Gastrocnemius medialis (tissue), 4 donors: ENCODE results near the gene SLC22A25.

Experiments used
- POLR2A ChIP-seq, 2 donors: fragments of 450-650 bp; IDR thresholded peaks; one replicate each; pipeline ENCODE4 v1.6.1; 2017; ENCODE audit warnings: antibody characterized with exemption in 2 of 2, mild to moderate bottlenecking in 2 of 2, moderate library complexity in 2 of 2
- TF ChIP-seq, protein P1 (sequence below), 5 experiments: fragments of 450-650 bp in 3 of 5; fragments of 200-600 bp in 2 of 5; sonication (generic) in 2 of 5; IDR thresholded peaks in 4 of 5; conservative IDR thresholded peaks in 1 of 5; 1 replicate in 4 of 5; 2 replicates in 1 of 5; pipeline ENCODE4 v1.5.1; 2016 to 2019; ENCODE audit warnings: antibody characterized with exemption in 5 of 5, mild to moderate bottlenecking in 3 of 5, moderate library complexity in 3 of 5

DNA sequence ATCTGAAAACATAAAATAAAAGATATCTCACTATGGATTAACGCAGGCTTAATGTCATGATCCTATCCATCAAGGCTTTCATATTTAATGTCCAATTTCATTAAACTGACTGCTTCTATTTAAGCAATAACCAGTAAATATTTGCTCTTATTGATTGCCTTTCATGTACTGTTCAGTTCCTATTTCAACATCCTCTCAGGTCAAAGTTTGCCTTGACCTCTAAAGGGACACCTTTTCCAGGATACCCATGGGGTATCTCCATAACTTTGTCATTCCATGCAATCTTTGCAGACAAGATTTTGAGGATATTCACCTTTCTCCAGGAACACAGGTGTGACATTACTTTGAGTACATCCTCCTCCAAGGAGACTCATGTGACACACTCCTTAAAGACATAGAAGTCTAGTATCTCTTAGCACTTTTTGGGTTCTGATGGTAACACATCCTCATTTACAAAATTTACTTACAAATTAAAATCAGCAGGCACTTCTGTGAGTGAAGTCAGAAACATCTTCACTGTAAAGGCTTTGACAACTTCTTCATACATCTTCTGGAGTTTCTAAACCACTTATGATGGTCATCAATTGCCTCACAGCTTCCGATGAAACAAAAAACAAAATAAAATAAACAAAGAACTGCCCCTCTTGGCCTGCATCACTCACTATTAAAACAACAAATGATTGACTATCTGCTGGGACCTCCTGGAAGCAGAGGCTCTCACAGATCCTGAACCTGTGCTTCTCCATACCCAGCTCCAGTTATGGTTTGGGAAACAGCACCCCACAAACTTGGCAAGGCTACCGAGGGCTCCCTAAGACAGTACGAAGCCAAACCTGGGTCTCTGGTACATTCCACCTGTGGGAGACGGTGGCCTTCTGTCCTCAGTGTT is 7.0 kb upstream of the SLC22A25 start:
- no peak for TF ChIP-seq POLR2A (IDR thresholded peaks at IDR 0.05)
- TF ChIP-seq, protein P1, sequence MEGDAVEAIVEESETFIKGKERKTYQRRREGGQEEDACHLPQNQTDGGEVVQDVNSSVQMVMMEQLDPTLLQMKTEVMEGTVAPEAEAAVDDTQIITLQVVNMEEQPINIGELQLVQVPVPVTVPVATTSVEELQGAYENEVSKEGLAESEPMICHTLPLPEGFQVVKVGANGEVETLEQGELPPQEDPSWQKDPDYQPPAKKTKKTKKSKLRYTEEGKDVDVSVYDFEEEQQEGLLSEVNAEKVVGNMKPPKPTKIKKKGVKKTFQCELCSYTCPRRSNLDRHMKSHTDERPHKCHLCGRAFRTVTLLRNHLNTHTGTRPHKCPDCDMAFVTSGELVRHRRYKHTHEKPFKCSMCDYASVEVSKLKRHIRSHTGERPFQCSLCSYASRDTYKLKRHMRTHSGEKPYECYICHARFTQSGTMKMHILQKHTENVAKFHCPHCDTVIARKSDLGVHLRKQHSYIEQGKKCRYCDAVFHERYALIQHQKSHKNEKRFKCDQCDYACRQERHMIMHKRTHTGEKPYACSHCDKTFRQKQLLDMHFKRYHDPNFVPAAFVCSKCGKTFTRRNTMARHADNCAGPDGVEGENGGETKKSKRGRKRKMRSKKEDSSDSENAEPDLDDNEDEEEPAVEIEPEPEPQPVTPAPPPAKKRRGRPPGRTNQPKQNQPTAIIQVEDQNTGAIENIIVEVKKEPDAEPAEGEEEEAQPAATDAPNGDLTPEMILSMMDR (IDR thresholded peaks at IDR 0.05 in 4 of 5, conservative IDR thresholded peaks at IDR 0.05 in 1 of 5), result no peak
